Aorta (tissue), 5 donors: ENCODE measurements around the gene SETDB1. TPM values are rescaled to one million over a fixed set of nuclear protein-coding genes. Genes with fewer than 3 reads are reported as not detected.

Source experiments
- ATAC-seq: fragments of 200-7000 bp; cut with Tn5 transposase; one replicate; pipeline ENCODE4 v1.9.1; 2022; ENCODE audit warnings: moderate library complexity; ENCODE audit not compliant: low FRiP score
- DNase-seq, 2 donors: peaks; one replicate each; pipeline ENCODE4 v3.0.0-alpha.2; 2020
- H3K27ac ChIP-seq, 2 donors: one replicate each; pipeline ENCODE4 v1.5.1; 2013; ENCODE audit warnings: low read length in 2 of 2, mild to moderate bottlenecking in 2 of 2, moderate library complexity in 2 of 2, control low read depth in 1 of 2, inconsistent platforms in 1 of 2, low read depth in 1 of 2
- H3K27me3 ChIP-seq, 2 donors: one replicate each; pipeline ENCODE4 v1.6.1; 2013; ENCODE audit warnings: control low read depth in 1 of 2, low read length in 1 of 2, mild to moderate bottlenecking in 1 of 2, moderate library complexity in 1 of 2; ENCODE audit not compliant: insufficient read depth in 2 of 2, control insufficient read depth in 1 of 2
- H3K36me3 ChIP-seq, 2 donors: one replicate each; pipeline ENCODE4 v1.6.1; 2013; ENCODE audit warnings: control low read depth in 1 of 2, low read length in 1 of 2, mild to moderate bottlenecking in 1 of 2; ENCODE audit not compliant: insufficient read depth in 2 of 2, control insufficient read depth in 1 of 2
- H3K4me1 ChIP-seq, 2 donors: one replicate each; pipeline ENCODE4 v1.6.1; 2013; ENCODE audit warnings: low read length in 2 of 2, control low read depth in 1 of 2, mild to moderate bottlenecking in 1 of 2, moderate library complexity in 1 of 2; ENCODE audit not compliant: insufficient read depth in 2 of 2, control insufficient read depth in 1 of 2
- H3K4me3 ChIP-seq, 2 donors: one replicate each; pipeline ENCODE4 v1.5.1; 2013; ENCODE audit warnings: low read length in 2 of 2, control low read depth in 1 of 2, mild to moderate bottlenecking in 1 of 2
- H3K9me3 ChIP-seq: one replicate; pipeline ENCODE4 v1.6.1; 2013; ENCODE audit warnings: mild to moderate bottlenecking, low read length; ENCODE audit not compliant: control insufficient read depth
- WGBS, 2 donors: extraction: QIAGEN DNeasy Blood & Tissue Kit; methylation state at CpG; one replicate each; pipeline ENCODE4 v1.1.7; 2013; 5-methylcytosine and 5-hydroxymethylcytosine counted together
- intact Hi-C, 2 donors: fragments of 100-400 bp; cut with DNase I; formaldehyde crosslinking; loops; one replicate each; pipeline versions ENCODE4 v1.14.2 to v1.15.0; 2022
- polyA plus RNA-seq, 2 donors: library from polyadenylated mRNA; stranded (reverse); fragments of 200-250 nt; gene quantifications; one replicate each; pipeline ENCODE4 v1.2.3, GENCODE V29; 2013
- total RNA-seq, 2 donors: library from RNA; stranded (reverse); fragmentation: NEBNext Ultra II Directional; extraction: Animal tissue kit (Norgen Biotek cat#: 25700); gene quantifications; one replicate each; pipeline ENCODE4 v1.2.1, GENCODE V29; 2021
- donor health status: healthy with polysubstance abuse.
- donor health status: Bipolar disorder and iron deficiency.
- donor health status: DM: no; HTN: no; CAD: no.
- donor health status: DM: no; HTN: no; CAD: no.
- donor health status: DM: yes; HTN: yes; CAD: no.

SETDB1 gene
- total and polyA plus RNA-seq, 4 donors = 14.9 to 56.2 (median 30.5) TPM

- peak within 1 kb of the TSS in 1 of 2 donors; percentile 90 for H3K27ac ChIP-seq
- H3K4me1 ChIP-seq = peaks cover 0 to 2% of the 10 kb centered on the region in 2 donors
- intact Hi-C loops = loop anchor here in 1 of 2 donors (5.0 kb wide), 2 partner anchors 34 to 51 kb away; partner anchors contain the start of genes CDC42SE1 and CERS2
- ATAC-seq (peak; percentile 79), DNase-seq (peak; percentile 77)
- H3K27me3 ChIP-seq = no peaks in the 10 kb centered on the region
- 0 to 1% methylated on average over 18 of the region's 18 CpGs for WGBS, 2 donors
- H3K36me3 ChIP-seq = no peaks in the 10 kb centered on the region
- H3K4me3 ChIP-seq = peak within 1 kb of the TSS; percentile 78 to 88
- no peaks in the 10 kb centered on the region for H3K9me3 ChIP-seq
These were observed 80.3 kb downstream of the SETDB1 start, which contains the start of gene MINDY1 for GRCh38 chr1:151006327-151007052. Gene MINDY1, minus strand, starts transcription at chr1:151006902. Its CDS starts 4,285 bp downstream, at chr1:151002617.

- H3K27me3 ChIP-seq = no peaks in the 10 kb centered on the region
- intact Hi-C loops = loop anchor here in 1 of 2 donors (5.0 kb wide), 2 partner anchors 36 to 49 kb away; partner anchors contain the start of genes CDC42SE1 and CERS2
- ATAC-seq = no peak
- peak overlapping the region in 1 of 2 donors; percentile 90 for H3K27ac ChIP-seq
- H3K4me1 ChIP-seq = peaks cover 0 to 2% of the 10 kb centered on the region in 2 donors
- no peak overlapping the region for H3K4me3 ChIP-seq
- DNase-seq = no peak
- no peaks in the 10 kb centered on the region for H3K36me3 ChIP-seq
- 5 to 8% methylated on average over 4 of the region's 4 CpGs for WGBS, 2 donors
- H3K9me3 ChIP-seq = no peaks in the 10 kb centered on the region
These were observed 81.7 kb downstream of the SETDB1 start for GRCh38 chr1:151007853-151008243.

GRCh38 chr1:151008244-151009205, 82.4 kb downstream of the SETDB1 start, which contains the start of gene PRUNE1:
Gene PRUNE1, plus strand, starts transcription at chr1:151008449. Its CDS starts 184 bp downstream, at chr1:151008633.
- ATAC-seq (peak; percentile 97), DNase-seq (peak; percentile 99 to 100)
- Histone ChIP-seq H3K9me3 (no peaks in the 10 kb centered on the region), H3K27me3 (no peaks in the 10 kb centered on the region), H3K4me1 (peaks cover 0 to 4% of the 10 kb centered on the region in 2 donors), H3K36me3 (no peaks in the 10 kb centered on the region), H3K27ac (peak within 1 kb of the TSS in 1 of 2 donors; percentile 90), H3K4me3 (peak within 1 kb of the TSS; percentile 27 to 42)
- intact Hi-C loops = loop anchor here in 1 of 2 donors (5.0 kb wide), 2 partner anchors 36 to 49 kb away; partner anchors contain the start of genes CDC42SE1 and CERS2
- 0 to 1% methylated on average over 67 to 69 of the region's 69 CpGs for WGBS, 2 donors

DNA sequence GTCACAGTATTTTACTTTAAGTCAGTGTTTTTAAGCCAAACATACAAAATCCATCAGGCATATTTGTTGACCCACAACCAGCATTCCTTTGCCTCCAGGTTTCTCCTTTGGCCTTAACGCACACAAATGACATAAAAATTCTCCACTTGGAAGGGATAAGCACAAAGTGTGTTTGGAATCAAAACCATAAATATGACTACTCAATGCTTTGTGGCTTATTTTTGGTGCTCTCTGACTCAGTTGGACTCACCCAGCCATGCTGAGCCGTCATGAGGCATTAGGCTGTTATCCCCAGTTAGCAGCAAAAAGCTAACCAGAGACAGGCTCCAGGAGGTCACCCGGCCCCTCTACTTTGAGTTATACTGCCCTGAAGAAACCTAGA, 83.0 kb downstream of the SETDB1 start:
- no peaks in the 10 kb centered on the region for H3K36me3 ChIP-seq
- no peak for ATAC-seq
- WGBS, 2 donors = 24 to 30% methylated on average over 3 of the region's 3 CpGs
- no peaks in the 10 kb centered on the region for H3K9me3 ChIP-seq
- H3K27ac ChIP-seq = no peak overlapping the region
- H3K4me3 ChIP-seq = peak overlapping the region; percentile 27 to 42
- DNase-seq = no peak
- intact Hi-C loops = loop anchor here in 1 of 2 donors (5.0 kb wide), 2 partner anchors 37 to 48 kb away; partner anchors contain the start of genes CDC42SE1 and CERS2
- H3K27me3 ChIP-seq = no peaks in the 10 kb centered on the region
- H3K4me1 ChIP-seq = peaks cover 0 to 4% of the 10 kb centered on the region in 2 donors

DNA sequence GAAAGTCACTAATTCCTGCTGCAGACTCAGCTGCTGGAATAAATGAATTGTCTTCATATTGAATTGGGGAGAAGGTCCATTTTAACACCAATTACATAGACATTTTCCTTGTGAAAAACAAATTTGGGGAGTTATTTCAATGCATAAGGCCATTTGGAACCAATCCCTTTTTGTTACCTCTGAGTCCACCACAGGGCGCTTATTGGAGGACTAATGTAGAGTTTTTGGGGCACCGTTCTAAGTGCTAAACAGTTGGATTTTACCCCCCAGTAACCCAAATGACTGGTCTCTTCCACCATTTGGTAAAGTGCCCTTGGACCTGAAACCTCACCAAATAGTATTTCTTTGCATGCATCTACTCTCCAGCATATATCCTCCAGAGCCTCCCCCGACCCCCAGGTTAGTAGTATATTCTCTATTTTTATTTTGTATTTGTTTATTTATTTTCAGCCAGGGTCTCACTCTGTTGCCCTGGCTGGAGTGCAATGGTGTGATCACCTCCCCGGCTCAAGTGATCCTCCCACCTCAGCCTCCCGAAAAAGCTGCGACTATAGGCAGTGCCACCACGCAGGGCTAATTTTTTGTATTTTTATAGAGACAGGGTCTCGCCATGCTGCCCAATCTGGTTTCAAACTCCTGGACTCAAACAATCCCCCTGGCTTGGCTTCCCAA, 83.6 kb downstream of the SETDB1 start:
- 96 to 98% methylated on average over 8 of the region's 8 CpGs for whole genome bisulfite sequencing, 2 donors
- DNase-seq (no peak), ATAC-seq (no peak)
- Histone ChIP-seq H3K27me3 (no peaks in the 10 kb centered on the region), H3K27ac (no peak overlapping the region), H3K36me3 (no peaks in the 10 kb centered on the region), H3K9me3 (no peaks in the 10 kb centered on the region), H3K4me3 (no peak overlapping the region), H3K4me1 (peaks cover 0 to 4% of the 10 kb centered on the region in 2 donors)
- intact Hi-C loops = loop anchor here in 1 of 2 donors (5.0 kb wide), 2 partner anchors 38 to 47 kb away; partner anchors contain the start of genes CDC42SE1 and CERS2

DNA sequence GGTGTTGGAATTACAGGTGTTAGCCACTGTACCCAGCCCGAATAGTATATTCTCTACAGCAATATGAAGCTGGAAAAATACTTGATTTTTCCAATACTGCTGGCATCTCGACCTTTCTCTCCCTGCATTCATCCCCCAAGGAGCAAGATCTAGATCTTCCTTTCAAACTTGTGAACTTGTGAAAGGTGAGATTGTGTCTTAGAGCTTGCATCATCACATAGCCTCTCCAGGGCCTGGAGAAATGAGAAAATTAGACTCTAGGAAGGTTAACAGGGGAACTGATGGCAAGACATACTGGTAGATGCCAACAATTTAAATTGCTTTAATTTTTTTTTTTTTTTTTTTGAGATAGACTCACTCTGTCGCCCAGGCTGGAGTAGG, 84.2 kb downstream of the SETDB1 start:
- Histone ChIP-seq H3K36me3 (no peaks in the 10 kb centered on the region), H3K27me3 (no peaks in the 10 kb centered on the region), H3K4me3 (no peak overlapping the region), H3K9me3 (no peaks in the 10 kb centered on the region), H3K4me1 (peaks cover 0 to 4% of the 10 kb centered on the region in 2 donors), H3K27ac (no peak overlapping the region)
- 88% methylated on average over 3 of the region's 3 CpGs for WGBS, 2 donors
- intact Hi-C loops = no loop called here
- DNase-seq = no peak
- ATAC-seq = no peak

DNA sequence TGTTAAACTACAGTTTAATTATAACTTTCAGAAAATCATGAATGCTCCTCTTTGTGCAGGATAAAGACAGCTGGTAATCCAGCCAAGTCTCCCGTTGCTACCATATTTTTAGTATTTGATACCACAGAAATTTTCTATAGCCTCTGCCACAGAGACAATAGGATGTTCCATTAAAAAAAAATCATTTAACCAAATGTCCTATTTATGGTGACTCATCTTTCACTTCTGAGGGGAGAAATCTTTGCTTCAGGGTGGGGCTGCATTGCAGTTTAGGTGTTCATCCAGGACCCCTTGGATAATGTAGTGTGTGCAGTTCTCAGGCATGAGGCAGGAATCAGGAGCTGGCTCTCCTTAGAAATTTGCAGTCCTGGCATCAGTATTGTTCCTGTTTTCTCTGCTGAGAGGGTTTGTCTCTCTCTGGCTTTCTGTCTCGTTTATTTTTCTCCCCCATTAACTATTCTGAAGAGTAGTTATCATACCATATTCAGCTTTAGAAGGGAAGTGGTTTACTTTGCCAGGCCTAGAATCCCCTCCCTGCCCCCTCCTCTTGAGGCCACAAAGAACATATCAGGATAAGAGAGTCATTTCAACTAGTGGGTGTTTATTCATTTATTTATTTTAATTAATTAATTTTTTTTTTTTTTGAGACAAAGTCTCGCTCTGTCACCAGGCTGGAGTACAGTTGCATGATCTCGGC, 85.1 kb downstream of the SETDB1 start:
- Histone ChIP-seq H3K27me3 (no peaks in the 10 kb centered on the region), H3K27ac (no peak overlapping the region), H3K4me3 (no peak overlapping the region), H3K36me3 (no peaks in the 10 kb centered on the region), H3K4me1 (peaks cover 0 to 2% of the 10 kb centered on the region in 2 donors), H3K9me3 (no peaks in the 10 kb centered on the region)
- no peak for DNase-seq
- no peak for ATAC-seq
- intact Hi-C loops = no loop called here
- WGBS, 2 donors = 75 to 77% methylated on average over 4 of the region's 4 CpGs
